ENCODE results near the gene ZNF716. TPM values are rescaled to one million over a fixed set of nuclear protein-coding genes. Genes with fewer than 3 reads are reported as not detected.

Gene ZNF716
- total RNA-seq, 1 donor from 2014 or later: not detected

GRCh38 chr7:57423768-57424167 lies 26.2 kb upstream of the ZNF716 start:
- Histone ChIP-seq H3K4me3 (no peak overlapping the region), H3K9me3 (no peaks in the 10 kb centered on the region), H3K27me3 (ENCODE audit: low read depth) (no peaks in the 10 kb centered on the region), H3K27ac (no peak overlapping the region), H3K4me1 (no peaks in the 10 kb centered on the region), H3K36me3 (no peaks in the 10 kb centered on the region)
- TF ChIP-seq CTCF (IDR thresholded peaks at IDR 0.05): no peak
- DNase-seq (no peak), ATAC-seq (no peak)
- intact Hi-C loops (cut with DNase I): no loop called here

- no peaks in the 10 kb centered on the region for H3K9me3 ChIP-seq
- H3K36me3 ChIP-seq: no peaks in the 10 kb centered on the region
- intact Hi-C loops (cut with DNase I): no loop called here
- no peak overlapping the region for H3K27ac ChIP-seq
- DNase-seq (no peak), ATAC-seq (peak in 1 of 2 donors; percentile 22)
- no peak for TF ChIP-seq CTCF (IDR thresholded peaks at IDR 0.05)
- no peaks in the 10 kb centered on the region for H3K27me3 ChIP-seq (ENCODE audit: low read depth)
- H3K4me3 ChIP-seq: no peak overlapping the region
- no peaks in the 10 kb centered on the region for H3K4me1 ChIP-seq
These were observed 25.3 kb upstream of the ZNF716 start for GRCh38 chr7:57424515-57425238.

GRCh38 chr7:57425239-57425944 lies 24.6 kb upstream of the ZNF716 start:
- no peak overlapping the region for H3K4me3 ChIP-seq
- H3K27ac ChIP-seq: no peak overlapping the region
- no peak for DNase-seq

GRCh38 chr7:57425969-57426628 lies 23.9 kb upstream of the ZNF716 start:
- TF ChIP-seq CTCF (IDR thresholded peaks at IDR 0.05): peak; percentile 21
- Histone ChIP-seq H3K36me3 (no peaks in the 10 kb centered on the region), H3K4me3 (no peak overlapping the region), H3K27me3 (ENCODE audit: low read depth) (no peaks in the 10 kb centered on the region), H3K9me3 (no peaks in the 10 kb centered on the region), H3K27ac (no peak overlapping the region), H3K4me1 (no peaks in the 10 kb centered on the region)
- DNase-seq: no peak
- ATAC-seq: peak in 1 of 2 donors; percentile 12
- intact Hi-C loops (cut with DNase I): no loop called here

More at GRCh38 chr7:57425239-57425944, 24.6 kb upstream of the ZNF716 start:
- H3K36me3 ChIP-seq: no peaks in the 10 kb centered on the region
- ATAC-seq: peak in 1 of 2 donors; percentile 11
- no peaks in the 10 kb centered on the region for H3K9me3 ChIP-seq
- TF ChIP-seq CTCF (IDR thresholded peaks at IDR 0.05): no peak
- H3K4me1 ChIP-seq: no peaks in the 10 kb centered on the region
- H3K27me3 ChIP-seq (ENCODE audit: low read depth): no peaks in the 10 kb centered on the region
- intact Hi-C loops (cut with DNase I): no loop called here

DNA sequence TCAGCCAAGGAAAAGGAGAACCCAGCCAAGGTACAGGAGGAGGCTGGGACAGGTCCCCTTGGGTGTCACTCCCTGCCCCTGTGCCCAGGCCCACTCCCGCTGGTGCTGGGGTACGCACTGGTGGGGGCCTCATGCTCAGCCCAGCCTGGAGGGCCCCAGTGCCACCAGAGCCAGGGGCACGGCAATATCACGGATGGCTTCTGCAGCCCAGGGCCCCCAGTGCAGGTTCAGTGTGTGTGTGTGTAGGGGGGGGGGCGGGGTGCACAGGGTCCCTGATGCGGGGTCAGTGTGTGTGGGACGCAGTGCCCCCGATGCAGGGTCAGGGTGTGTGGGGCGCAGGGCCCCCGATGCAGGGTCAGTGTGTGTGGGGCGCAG lies 23.4 kb upstream of the ZNF716 start:
- Histone ChIP-seq H3K9me3 (no peaks in the 10 kb centered on the region), H3K36me3 (no peaks in the 10 kb centered on the region), H3K27me3 (ENCODE audit: low read depth) (no peaks in the 10 kb centered on the region), H3K4me3 (no peak overlapping the region), H3K27ac (no peak overlapping the region), H3K4me1 (no peaks in the 10 kb centered on the region)
- ATAC-seq: peak in 1 of 2 donors; percentile 15
- no peak for TF ChIP-seq CTCF (IDR thresholded peaks at IDR 0.05)
- no peak for DNase-seq
- intact Hi-C loops (cut with DNase I): no loop called here
